CD4-positive, alpha-beta memory T cell (primary cell): ENCODE results near the gene POP7. TPM values are rescaled to one million over a fixed set of nuclear protein-coding genes. Genes with fewer than 3 reads are reported as not detected.

Experiments
- CTCF ChIA-PET: fragments of 350-600 bp; sonication (Branson Sonifier 250); formaldehyde crosslinking; loops from one replicate; lab custom pipeline; 2021; ENCODE audit warnings: inconsistent platforms; ENCODE audit not compliant: partially characterized antibody; lab: Charles Lee
- POLR2A ChIA-PET: fragments of 350-600 bp; sonication (Branson Sonifier 250); formaldehyde crosslinking; loops from one replicate; lab custom pipeline; 2021; ENCODE audit not compliant: partially characterized antibody; lab: Charles Lee
- DNase-seq, 5 donors: peaks; one replicate each; pipeline versions ENCODE4 v3.0.0 to v3.0.0-alpha.2; 2020 to 2022; ENCODE audit warnings: mixed read lengths in 1 of 5
- H3K27ac ChIP-seq: one replicate; pipeline ENCODE4 v1.7.0; 2013; ENCODE audit warnings: low read depth, low read length
- H3K27me3 ChIP-seq: 2 replicates; pipeline ENCODE4 v1.7.0; 2013; ENCODE audit warnings: mild to moderate bottlenecking, low read length, moderate library complexity; ENCODE audit not compliant: insufficient read depth
- H3K36me3 ChIP-seq: 2 replicates; pipeline ENCODE4 v1.7.0; 2013; ENCODE audit warnings: mild to moderate bottlenecking, low read length, moderate library complexity; ENCODE audit not compliant: insufficient read depth
- H3K4me1 ChIP-seq: 2 replicates; pipeline ENCODE4 v1.7.0; 2013; ENCODE audit warnings: mild to moderate bottlenecking, low read length, moderate library complexity; ENCODE audit not compliant: insufficient read depth
- H3K4me3 ChIP-seq, 2 donors: one replicate each; pipeline ENCODE4 v1.7.0; 2013; ENCODE audit warnings: low read length in 2 of 2, mild to moderate bottlenecking in 1 of 2
- H3K9me3 ChIP-seq, 2 donors: one replicate each; pipeline ENCODE4 v1.7.0; 2013; ENCODE audit warnings: low read length in 2 of 2, control low read depth in 1 of 2; ENCODE audit not compliant: control insufficient read depth in 1 of 2
- H3K27ac Mint-ChIP-seq, 7 donors: one replicate each; pipeline ENCODE4 v1.8.0; 2020 to 2021; ENCODE audit warnings: mixed read lengths in 7 of 7, mild to moderate bottlenecking in 6 of 7, inconsistent platforms in 3 of 7, moderate library complexity in 3 of 7
- H3K27me3 Mint-ChIP-seq, 2 donors: one replicate each; pipeline ENCODE4 v1.8.0; 2020 to 2021; ENCODE audit warnings: mixed read lengths in 2 of 2
- H3K36me3 Mint-ChIP-seq, 2 donors: one replicate each; pipeline ENCODE4 v1.8.0; 2020 to 2021; ENCODE audit warnings: mixed read lengths in 2 of 2, inconsistent platforms in 1 of 2, mild to moderate bottlenecking in 1 of 2
- H3K4me1 Mint-ChIP-seq, 4 donors: one replicate each; pipeline ENCODE4 v1.8.0; 2020 to 2021; ENCODE audit warnings: mixed read lengths in 4 of 4, mild to moderate bottlenecking in 1 of 4
- H3K4me3 Mint-ChIP-seq, 8 donors: one replicate each; pipeline ENCODE4 v1.8.0; 2020 to 2021; ENCODE audit warnings: mixed read lengths in 8 of 8, mild to moderate bottlenecking in 7 of 8, moderate library complexity in 6 of 8, inconsistent platforms in 3 of 8
- H3K9me3 Mint-ChIP-seq, 8 donors: one replicate each; pipeline ENCODE4 v1.8.0; 2020 to 2021; ENCODE audit warnings: mixed read lengths in 8 of 8, mild to moderate bottlenecking in 5 of 8, inconsistent platforms in 3 of 8, moderate library complexity in 1 of 8
- intact Hi-C: fragments of 100-400 bp; cut with micrococcal nuclease; formaldehyde crosslinking; loops from one replicate; pipeline ENCODE4 v1.15.1; 2023
- polyA plus RNA-seq, 2 donors: library from polyadenylated mRNA; unstranded; fragments of 300-500 nt; fragmentation: Illumina TruSeq; gene quantifications; one replicate each; pipeline ENCODE4 v1.2.3, GENCODE V29; 2021
- total RNA-seq, 2 experiments: library from RNA; stranded (reverse); gene quantifications; one replicate each; pipeline ENCODE4 v1.2.3, GENCODE V29; 2021

Gene POP7
- total and polyA plus RNA-seq, 4 experiments from 2014 or later: 14.6 to 49.9 (median 29.8) TPM

GRCh38 chr7:100686822-100687211 is 19.1 kb upstream of the POP7 start:
- H3K36me3 ChIP-seq: peaks cover 52% of the 10 kb centered on the region
- intact Hi-C loops: no loop called here
- H3K27ac Mint-ChIP-seq: peak overlapping the region in 2 of 7 donors; percentile 23 to 57

DNA sequence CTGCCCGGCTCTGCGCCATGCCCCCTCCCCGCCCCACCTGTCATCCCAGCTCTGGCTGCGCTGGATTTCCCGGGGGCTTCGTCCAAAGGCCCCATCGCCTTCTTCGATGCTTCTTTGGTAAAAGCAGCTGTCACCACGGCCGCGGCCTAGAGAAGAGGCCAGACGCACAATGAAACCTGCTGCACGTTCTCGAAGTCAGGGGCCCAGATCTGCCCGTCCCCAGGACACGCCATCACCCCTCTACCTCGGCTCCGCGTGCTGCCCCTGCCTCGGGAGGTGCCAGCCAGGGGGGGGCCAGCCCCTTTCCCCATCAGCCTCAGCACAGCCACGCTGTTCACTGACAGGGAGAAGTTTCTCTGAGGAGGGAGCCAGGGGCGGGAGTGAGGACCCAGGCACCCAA is 18.7 kb upstream of the POP7 start:
- H3K36me3 ChIP-seq: peaks cover 52% of the 10 kb centered on the region
- H3K4me3 ChIP-seq: no peak overlapping the region
- H3K27me3 Mint-ChIP-seq: no peaks in the 10 kb centered on the region
- H3K4me3 Mint-ChIP-seq: no peak overlapping the region
- H3K9me3 ChIP-seq: no peaks in the 10 kb centered on the region
- H3K4me1 ChIP-seq: peaks cover 22% of the 10 kb centered on the region
- H3K27me3 ChIP-seq: no peaks in the 10 kb centered on the region
- no peak overlapping the region for H3K27ac Mint-ChIP-seq
- ChIA-PET POLR2A (interaction anchor here (0.6 to 4.1 kb wide), 4 partner anchors 9 to 241 kb away, joined by 3 to 15 read pairs (median 5); partner anchors contain the start of genes MOSPD3 and POP7), CTCF (interaction anchor here (0.6 kb wide), 1 partner anchor 54 kb away, joined by 4 read pairs; no protein-coding TSS in a partner anchor)
- intact Hi-C loops: no loop called here
- H3K4me1 Mint-ChIP-seq: peaks cover 8 to 28% (median 20%) of the 10 kb centered on the region in 4 donors
- no peak overlapping the region for H3K27ac ChIP-seq
- no peak for DNase-seq
- peaks cover 7 to 31% of the 10 kb centered on the region in 2 donors for H3K36me3 Mint-ChIP-seq
- no peaks in the 10 kb centered on the region for H3K9me3 Mint-ChIP-seq

More at GRCh38 chr7:100686822-100687211, 19.1 kb upstream of the POP7 start:
- no peaks in the 10 kb centered on the region for H3K27me3 ChIP-seq
- H3K27ac ChIP-seq: no peak overlapping the region
- peaks cover 18% of the 10 kb centered on the region for H3K4me1 ChIP-seq
- Mint-ChIP-seq H3K9me3 (no peaks in the 10 kb centered on the region), H3K4me1 (peaks cover 7 to 25% (median 16%) of the 10 kb centered on the region in 4 donors), H3K4me3 (no peak overlapping the region), H3K36me3 (peaks cover 7 to 32% of the 10 kb centered on the region in 2 donors), H3K27me3 (no peaks in the 10 kb centered on the region)
- H3K4me3 ChIP-seq: no peak overlapping the region
- H3K9me3 ChIP-seq: no peaks in the 10 kb centered on the region
- POLR2A ChIA-PET: interaction anchor here (0.8 to 1.3 kb wide), 2 partner anchors 9 to 19 kb away, joined by 3 to 6 read pairs; partner anchors contain the start of gene POP7
- DNase-seq: no peak
- CTCF ChIA-PET: no interaction called here

- ChIA-PET CTCF (interaction anchor here (0.6 to 5.7 kb wide), 3 partner anchors 18 to 129 kb away, joined by 3 to 44 read pairs (median 4); partner anchors contain the start of gene POP7), POLR2A (interaction anchor here (0.6 to 4.1 kb wide), 4 partner anchors 12 to 242 kb away, joined by 4 to 15 read pairs (median 10); partner anchors contain the start of genes MOSPD3 and POP7)
- Histone ChIP-seq H3K27ac (no peak overlapping the region), H3K9me3 (no peaks in the 10 kb centered on the region), H3K4me3 (no peak overlapping the region), H3K4me1 (peaks cover 27% of the 10 kb centered on the region), H3K36me3 (peaks cover 52% of the 10 kb centered on the region), H3K27me3 (no peaks in the 10 kb centered on the region)
- peak overlapping the region in 1 of 7 donors; percentile 21 for H3K27ac Mint-ChIP-seq
- H3K27me3 Mint-ChIP-seq: no peaks in the 10 kb centered on the region
- intact Hi-C loops: no loop called here
- no peaks in the 10 kb centered on the region for H3K9me3 Mint-ChIP-seq
- H3K36me3 Mint-ChIP-seq: peaks cover 7 to 31% of the 10 kb centered on the region in 2 donors
- no peak for DNase-seq
- H3K4me1 Mint-ChIP-seq: peaks cover 13 to 34% (median 25%) of the 10 kb centered on the region in 4 donors
- no peak overlapping the region for H3K4me3 Mint-ChIP-seq
These were observed 18.1 kb upstream of the POP7 start for GRCh38 chr7:100687751-100688300.

DNA sequence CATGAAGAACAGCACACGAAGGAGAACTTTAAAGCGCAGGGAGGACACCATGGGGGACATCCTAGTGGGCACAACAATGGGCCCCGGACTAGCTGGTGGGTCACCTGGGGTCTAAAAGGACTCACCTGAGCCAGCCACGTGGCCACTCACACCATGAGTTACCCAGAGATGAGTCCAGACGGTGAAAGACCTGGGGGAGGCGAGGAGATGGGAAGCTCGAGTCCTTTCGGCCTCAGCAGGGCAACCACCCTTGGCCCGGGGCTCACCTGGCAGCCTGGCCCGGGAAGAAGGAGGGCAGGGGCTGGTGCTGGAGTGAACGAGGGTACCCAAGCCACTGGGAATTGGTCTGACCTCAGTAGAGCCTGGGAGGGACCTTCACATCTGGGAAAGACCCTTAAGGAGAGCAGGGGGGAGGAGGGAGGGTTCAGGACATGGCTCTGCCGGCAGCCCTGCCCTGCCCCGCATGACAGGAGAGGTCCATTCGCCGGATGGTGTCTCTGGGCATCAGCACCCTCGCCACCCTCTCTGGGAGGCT is 17.5 kb upstream of the POP7 start:
- peaks cover 50% of the 10 kb centered on the region for H3K36me3 ChIP-seq
- peaks cover 9 to 28% of the 10 kb centered on the region in 2 donors for H3K36me3 Mint-ChIP-seq
- peaks cover 33% of the 10 kb centered on the region for H3K4me1 ChIP-seq
- no peak overlapping the region for H3K4me3 ChIP-seq
- H3K27me3 ChIP-seq: no peaks in the 10 kb centered on the region
- peak overlapping the region; percentile 16 for H3K27ac ChIP-seq
- ChIA-PET POLR2A (interaction anchor here (1.3 to 4.1 kb wide), 3 partner anchors 13 to 75 kb away, joined by 6 to 15 read pairs (median 13); partner anchors contain the start of genes MOSPD3 and POP7), CTCF (interaction anchor here (0.9 to 5.7 kb wide), 4 partner anchors 8 to 129 kb away, joined by 3 to 44 read pairs (median 4); partner anchors contain the start of gene POP7)
- intact Hi-C loops: no loop called here
- H3K4me3 Mint-ChIP-seq: no peak overlapping the region
- H3K9me3 Mint-ChIP-seq: no peaks in the 10 kb centered on the region
- no peaks in the 10 kb centered on the region for H3K27me3 Mint-ChIP-seq
- H3K27ac Mint-ChIP-seq: peak overlapping the region in 3 of 7 donors; percentile 15 to 73 (median 21)
- peaks cover 19 to 39% (median 30%) of the 10 kb centered on the region in 4 donors for H3K4me1 Mint-ChIP-seq
- no peak for DNase-seq
- H3K9me3 ChIP-seq: no peaks in the 10 kb centered on the region

GRCh38 chr7:100689230-100690135 is 16.4 kb upstream of the POP7 start:
- H3K36me3 ChIP-seq: peaks cover 43% of the 10 kb centered on the region
- ChIA-PET POLR2A (interaction anchor here (0.7 to 7.0 kb wide), 10 partner anchors 9 to 211 kb away, joined by 3 to 53 read pairs (median 6); partner anchors contain the start of genes FBXO24, LRCH4, MOSPD3 and SLC12A9), CTCF (interaction anchor here (0.9 to 5.7 kb wide), 10 partner anchors 9 to 124 kb away, joined by 3 to 88 read pairs (median 16); partner anchors contain the start of gene POP7)
- Mint-ChIP-seq H3K27ac (peak overlapping the region in 1 of 7 donors; percentile 80), H3K36me3 (peaks cover 9 to 24% of the 10 kb centered on the region in 2 donors), H3K27me3 (no peaks in the 10 kb centered on the region), H3K4me1 (peaks cover 19 to 39% (median 30%) of the 10 kb centered on the region in 4 donors), H3K4me3 (peak overlapping the region in 1 of 8 donors; percentile 39), H3K9me3 (no peaks in the 10 kb centered on the region)
- no peaks in the 10 kb centered on the region for H3K27me3 ChIP-seq
- H3K9me3 ChIP-seq: no peaks in the 10 kb centered on the region
- no peak overlapping the region for H3K4me3 ChIP-seq
- no peak for DNase-seq
- intact Hi-C loops: loop anchor here (5.0 kb wide), 1 partner anchor 163 kb away; the partner anchor contains the start of gene SLC12A9
- no peak overlapping the region for H3K27ac ChIP-seq
- H3K4me1 ChIP-seq: peaks cover 35% of the 10 kb centered on the region

GRCh38 chr7:100691676-100692577 is 14.0 kb upstream of the POP7 start:
- Mint-ChIP-seq H3K4me1 (peaks cover 23 to 51% (median 36%) of the 10 kb centered on the region in 4 donors), H3K4me3 (peak overlapping the region; percentile 88 to 96 (median 92)), H3K27ac (peak overlapping the region; percentile 36 to 93 (median 79)), H3K27me3 (no peaks in the 10 kb centered on the region), H3K9me3 (no peaks in the 10 kb centered on the region), H3K36me3 (peaks cover 5 to 10% of the 10 kb centered on the region in 2 donors)
- Histone ChIP-seq H3K4me3 (peak overlapping the region in 1 of 2 donors; percentile 7), H3K36me3 (peaks cover 24% of the 10 kb centered on the region), H3K27me3 (no peaks in the 10 kb centered on the region), H3K9me3 (no peaks in the 10 kb centered on the region), H3K4me1 (peaks cover 40% of the 10 kb centered on the region), H3K27ac (no peak overlapping the region)
- ChIA-PET POLR2A (interaction anchor here (0.6 to 7.0 kb wide), 12 partner anchors 10 to 127 kb away, joined by 3 to 53 read pairs (median 6); partner anchors contain the start of genes FBXO24, GNB2, LRCH4 and POP7), CTCF (interaction anchor here (0.7 to 5.7 kb wide), 41 partner anchors 9 to 260 kb away, joined by 3 to 88 read pairs (median 5); partner anchors contain the start of genes FBXO24, GNB2, LRCH4 and MOSPD3)
- peak; percentile 73 to 80 (median 78) for DNase-seq
- intact Hi-C loops: loop anchor here (1.0 to 5.0 kb wide), 6 partner anchors 19 to 160 kb away; partner anchors contain the start of genes GNB2 and SLC12A9
